T-helper 2 cell treated with Interferon-gamma antibody and Interleukin-4, amounts not matched to agents 100 ng/mL and 5 ng/mL, for 36 hours (primary cell): ENCODE results near the gene ABCB10. TPM values are rescaled to one million over a fixed set of nuclear protein-coding genes. Genes with fewer than 3 reads are reported as not detected.
"Not testable (repeated sequence)": the region's sequence is repeated elsewhere in the genome, so short reads cannot be mapped to it uniquely, and the experiment has no call there.

ENCODE experiments used
- intact Hi-C: fragments of 100-400 bp; cut with micrococcal nuclease; formaldehyde crosslinking; loops from one replicate; pipeline ENCODE4 v1.15.1; 2023
- total RNA-seq: library from RNA; stranded (reverse); gene quantifications from 2 replicates; pipeline ENCODE4 v1.2.3, GENCODE V29; 2022

The ABCB10 gene
- total RNA-seq, 1 donor from 2014 or later, result 36.2 TPM

- intact Hi-C loops, result no loop called here
Observed at GRCh38 chr1:229537894-229538293, 20.6 kb downstream of the ABCB10 start.

GRCh38 chr1:229536982-229537381, 21.5 kb downstream of the ABCB10 start:
- intact Hi-C loops, result no loop called here

GRCh38 chr1:229535230-229535629, 23.3 kb downstream of the ABCB10 start:
- intact Hi-C loops, result no loop called here

- intact Hi-C loops, result no loop called here
Observed at GRCh38 chr1:229531326-229531725, 27.2 kb downstream of the ABCB10 start.

GRCh38 chr1:229529639-229530038, 28.9 kb downstream of the ABCB10 start:
- intact Hi-C loops, result no loop called here

- intact Hi-C loops, result no loop called here
Observed at GRCh38 chr1:229526695-229527094, 31.8 kb downstream of the ABCB10 start.

GRCh38 chr1:229523052-229523451, 35.5 kb downstream of the ABCB10 start:
- intact Hi-C loops, result no loop called here

- intact Hi-C loops, result loop anchor here (1.0 kb wide), 1 partner anchor 256 kb away; no protein-coding TSS in a partner anchor
Observed at GRCh38 chr1:229514578-229515275, 43.8 kb downstream of the ABCB10 start.

GRCh38 chr1:229511625-229512024, 46.9 kb downstream of the ABCB10 start:
- intact Hi-C loops, result not testable (repeated sequence)

GRCh38 chr1:229511201-229511600, 47.3 kb downstream of the ABCB10 start:
- intact Hi-C loops, result not testable (repeated sequence)

GRCh38 chr1:229509576-229509975, 48.9 kb downstream of the ABCB10 start:
- intact Hi-C loops, result loop anchor here (2.0 to 5.0 kb wide), 2 partner anchors 69 to 237 kb away; partner anchors contain the start of gene RAB4A

- intact Hi-C loops, result loop anchor here (1.0 to 5.0 kb wide), 5 partner anchors 48 to 237 kb away; partner anchors contain the start of genes CCSAP, RAB4A, TAF5L and URB2
Observed at GRCh38 chr1:229508823-229509337, 49.6 kb downstream of the ABCB10 start.

- intact Hi-C loops, result loop anchor here (1.0 to 5.0 kb wide), 5 partner anchors 49 to 236 kb away; partner anchors contain the start of genes CCSAP, RAB4A, TAF5L and URB2
Observed at GRCh38 chr1:229507951-229508822, 50.3 kb downstream of the ABCB10 start, which contains the start of gene NUP133. NUP133 (minus strand) TSS chr1:229508341; CDS start chr1:229508249, 92 bp downstream.

GRCh38 chr1:229507502-229507901, 51.0 kb downstream of the ABCB10 start:
- intact Hi-C loops, result loop anchor here (5.0 kb wide), 1 partner anchor 235 kb away; the partner anchor contains the start of gene RAB4A

GRCh38 chr1:229506633-229507032, 51.9 kb downstream of the ABCB10 start:
- intact Hi-C loops, result loop anchor here (5.0 kb wide), 1 partner anchor 234 kb away; the partner anchor contains the start of gene RAB4A

GRCh38 chr1:229495782-229496181, 62.7 kb downstream of the ABCB10 start:
- intact Hi-C loops, result no loop called here

GRCh38 chr1:229487181-229487580, 71.3 kb downstream of the ABCB10 start:
- intact Hi-C loops, result no loop called here

GRCh38 chr1:229485318-229485717, 73.2 kb downstream of the ABCB10 start:
- intact Hi-C loops, result no loop called here

GRCh38 chr1:229482511-229482910, 76.0 kb downstream of the ABCB10 start:
- intact Hi-C loops, result loop anchor here (1.0 kb wide), 2 partner anchors 224 to 818 kb away; no protein-coding TSS in a partner anchor

GRCh38 chr1:229480495-229480894, 78.0 kb downstream of the ABCB10 start:
- intact Hi-C loops, result no loop called here

- intact Hi-C loops, result no loop called here
Observed at GRCh38 chr1:229479660-229480399, 78.7 kb downstream of the ABCB10 start.
